ENCODE data around the gene HECTD2. TPM values are rescaled to one million over a fixed set of nuclear protein-coding genes. Genes with fewer than 3 reads are reported as not detected.
"Not testable (repeated sequence)": the region's sequence is repeated elsewhere in the genome, so short reads cannot be mapped to it uniquely, and the experiment has no call there.

The HECTD2 gene
- total RNA-seq, 1 experiment from 2014 or later, result 20.9 TPM

DNA sequence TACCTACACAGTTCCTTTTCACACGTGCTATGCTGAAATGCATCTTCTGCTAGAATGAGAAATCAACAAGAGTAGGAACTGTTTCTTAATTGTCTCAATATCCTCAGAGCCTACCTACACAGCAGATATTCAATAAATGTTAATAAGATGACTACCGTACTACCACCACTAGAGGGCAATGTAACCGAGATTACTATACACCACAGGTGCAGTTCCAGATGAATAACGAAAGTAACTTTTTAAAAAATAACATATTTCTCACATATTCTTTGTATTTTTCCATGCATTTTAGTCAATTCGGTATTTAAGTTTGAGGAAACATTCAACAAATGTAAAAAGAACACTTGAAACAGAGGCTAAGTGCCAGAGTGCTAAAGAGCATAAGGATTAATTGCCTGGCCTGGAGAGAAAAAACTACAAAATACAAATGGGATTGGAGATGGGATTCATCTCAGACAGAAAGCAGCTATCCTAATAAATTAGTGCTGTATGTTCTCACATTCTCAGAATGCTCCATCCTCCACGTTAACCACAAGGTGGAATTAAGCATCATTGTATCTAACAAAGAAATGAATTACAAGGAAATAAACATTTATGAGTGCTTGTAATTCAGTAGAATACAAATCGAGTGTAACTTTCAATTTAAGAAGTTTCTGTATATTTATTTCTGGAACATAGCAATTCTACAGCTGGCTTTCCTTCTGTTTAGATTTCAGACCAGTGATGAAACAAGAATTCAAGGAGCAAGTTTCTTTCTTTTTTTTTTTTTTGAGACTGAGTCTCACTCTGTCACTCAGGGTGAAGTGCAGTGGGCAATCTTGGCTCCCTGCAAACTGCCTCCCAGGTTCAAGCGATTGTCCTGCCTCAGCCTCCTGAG lies 20.3 kb upstream of the HECTD2 start:
- POLR2A ChIA-PET (ENCODE audit: low non-redundant PET), result no interaction called here

GRCh38 chr10:91390513-91390825 lies 19.7 kb upstream of the HECTD2 start:
- H3K27ac ChIP-seq (ENCODE audit: low read depth, low read length, poor library complexity, severe bottlenecking); CTCF ChIA-PET; H3K4me3 ChIP-seq (ENCODE audit: low read depth, low read length, poor library complexity, severe bottlenecking); H3K36me3 ChIP-seq (ENCODE audit: insufficient read depth, low read length, poor library complexity, severe bottlenecking); POLR2A ChIA-PET (ENCODE audit: low non-redundant PET); intact Hi-C loops (cut with micrococcal nuclease; ENCODE audit: unreplicated experiment); BruUV-seq (replicated peaks); H3K9me3 ChIP-seq (ENCODE audit: low read depth, low read length, poor library complexity, severe bottlenecking); H3K27me3 ChIP-seq (replicated peaks; ENCODE audit: insufficient read depth, low read depth, low read length, poor library complexity); H3K4me1 ChIP-seq (ENCODE audit: insufficient read depth, low read length, poor library complexity, severe bottlenecking); DNase-seq (ENCODE audit: low spot score): not testable (repeated sequence)

More for the DNA sequence above, 20.3 kb upstream of the HECTD2 start:
- no peaks in the 10 kb centered on the region for H3K9me3 ChIP-seq (ENCODE audit: low read depth, low read length, poor library complexity, severe bottlenecking)
- DNase-seq (ENCODE audit: low spot score), result peak; percentile 78
- peaks cover 3% of the 10 kb centered on the region for H3K4me1 ChIP-seq (ENCODE audit: insufficient read depth, low read length, poor library complexity, severe bottlenecking)
- CTCF ChIA-PET, result no interaction called here
- H3K27ac ChIP-seq (ENCODE audit: low read depth, low read length, poor library complexity, severe bottlenecking), result no peak overlapping the region
- intact Hi-C loops (cut with micrococcal nuclease; ENCODE audit: unreplicated experiment), result loop anchor here (2.0 to 10.0 kb wide), 3 partner anchors 161 to 525 kb away; no protein-coding TSS in a partner anchor
- no TSS peak for BruUV-seq (replicated peaks)
- H3K27me3 ChIP-seq (replicated peaks; ENCODE audit: insufficient read depth, low read depth, low read length, poor library complexity), result no peaks in the 10 kb centered on the region
- TF ChIP-seq CTCF (conservative IDR thresholded peaks at IDR 0.05; ENCODE audit: low read depth, low read length) (peak; percentile 67), EZH2 (IDR thresholded peaks at IDR 0.05; ENCODE audit: borderline replicate concordance, low read depth, low read length, poor library complexity, severe bottlenecking) (no peak)
- peak overlapping the region; percentile 24 for H3K4me3 ChIP-seq (ENCODE audit: low read depth, low read length, poor library complexity, severe bottlenecking)
- H3K36me3 ChIP-seq (ENCODE audit: insufficient read depth, low read length, poor library complexity, severe bottlenecking), result no peaks in the 10 kb centered on the region

- TF ChIP-seq CTCF (conservative IDR thresholded peaks at IDR 0.05; ENCODE audit: low read depth, low read length) (no peak), EZH2 (IDR thresholded peaks at IDR 0.05; ENCODE audit: borderline replicate concordance, low read depth, low read length, poor library complexity, severe bottlenecking) (no peak)
- Histone ChIP-seq H3K4me1 (ENCODE audit: insufficient read depth, low read length, poor library complexity, severe bottlenecking) (peaks cover 3% of the 10 kb centered on the region), H3K27ac (ENCODE audit: low read depth, low read length, poor library complexity, severe bottlenecking) (no peak overlapping the region), H3K27me3 (replicated peaks; ENCODE audit: insufficient read depth, low read depth, low read length, poor library complexity) (no peaks in the 10 kb centered on the region), H3K9me3 (ENCODE audit: low read depth, low read length, poor library complexity, severe bottlenecking) (no peaks in the 10 kb centered on the region), H3K4me3 (ENCODE audit: low read depth, low read length, poor library complexity, severe bottlenecking) (no peak overlapping the region), H3K36me3 (ENCODE audit: insufficient read depth, low read length, poor library complexity, severe bottlenecking) (no peaks in the 10 kb centered on the region)
- ChIA-PET POLR2A (ENCODE audit: low non-redundant PET) (no interaction called here), CTCF (no interaction called here)
- DNase-seq (ENCODE audit: low spot score), result peak; percentile 35
- intact Hi-C loops (cut with micrococcal nuclease; ENCODE audit: unreplicated experiment), result no loop called here
- BruUV-seq (replicated peaks), result no TSS peak
These were observed 18.2 kb upstream of the HECTD2 start for GRCh38 chr10:91391920-91392319.

DNA sequence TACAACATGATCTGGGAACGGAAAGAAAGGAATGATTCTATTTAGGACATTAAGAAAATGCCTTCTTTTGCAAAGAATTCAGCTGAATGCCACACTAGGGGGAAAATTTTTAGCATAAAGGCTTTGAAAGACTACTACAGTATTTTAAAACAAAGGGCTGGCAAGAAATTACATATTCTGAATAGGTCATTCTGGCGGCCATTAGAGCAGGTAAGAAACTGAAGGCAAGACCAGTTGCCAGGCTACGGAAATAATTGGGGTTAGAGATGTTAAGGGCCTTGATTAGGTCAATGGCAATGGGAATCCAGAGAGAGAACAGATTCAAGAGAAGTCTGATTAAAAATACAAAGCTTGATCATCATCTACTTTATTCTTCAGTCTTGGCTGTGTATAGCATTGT lies 3.8 kb upstream of the HECTD2 start:
- no TSS peak for BruUV-seq (replicated peaks)
- no peak for DNase-seq (ENCODE audit: low spot score)
- intact Hi-C loops (cut with micrococcal nuclease; ENCODE audit: unreplicated experiment), result no loop called here
- H3K27me3 ChIP-seq (replicated peaks; ENCODE audit: insufficient read depth, low read depth, low read length, poor library complexity), result no peaks in the 10 kb centered on the region
- H3K9me3 ChIP-seq (ENCODE audit: low read depth, low read length, poor library complexity, severe bottlenecking), result no peaks in the 10 kb centered on the region
- ChIA-PET POLR2A (ENCODE audit: low non-redundant PET) (no interaction called here), CTCF (no interaction called here)
- H3K36me3 ChIP-seq (ENCODE audit: insufficient read depth, low read length, poor library complexity, severe bottlenecking), result no peaks in the 10 kb centered on the region
- no peak overlapping the region for H3K4me3 ChIP-seq (ENCODE audit: low read depth, low read length, poor library complexity, severe bottlenecking)
- peaks cover 17% of the 10 kb centered on the region for H3K4me1 ChIP-seq (ENCODE audit: insufficient read depth, low read length, poor library complexity, severe bottlenecking)
- TF ChIP-seq CTCF (conservative IDR thresholded peaks at IDR 0.05; ENCODE audit: low read depth, low read length) (no peak), EZH2 (IDR thresholded peaks at IDR 0.05; ENCODE audit: borderline replicate concordance, low read depth, low read length, poor library complexity, severe bottlenecking) (no peak)
- no peak overlapping the region for H3K27ac ChIP-seq (ENCODE audit: low read depth, low read length, poor library complexity, severe bottlenecking)

Measured in A673 (cell line).